NCI-H510A (cell line): ENCODE data around the gene AP3D1.
A peak's percentile ranks its signal among the peaks of the same experiment; 100 is the strongest.

Experiments
- DNase-seq: peaks from one replicate; lab custom pipeline; 2025; lab: John Stamatoyannopoulos, UW

Gene AP3D1

GRCh38 chr19:2180881-2181632, 29.7 kb upstream of the AP3D1 start:
- DNase-seq: no peak

- no peak for DNase-seq
Measured at GRCh38 chr19:2180114-2180513, 28.7 kb upstream of the AP3D1 start.

GRCh38 chr19:2179095-2179494, 27.7 kb upstream of the AP3D1 start:
- DNase-seq: no peak

GRCh38 chr19:2176337-2176994, 25.1 kb upstream of the AP3D1 start:
- no peak for DNase-seq

GRCh38 chr19:2175742-2176141, 24.4 kb upstream of the AP3D1 start:
- no peak for DNase-seq

GRCh38 chr19:2173767-2174577, 22.6 kb upstream of the AP3D1 start:
- DNase-seq: no peak

GRCh38 chr19:2173388-2173766, 22.0 kb upstream of the AP3D1 start:
- no peak for DNase-seq

GRCh38 chr19:2171349-2172145, 20.2 kb upstream of the AP3D1 start:
- DNase-seq: no peak

GRCh38 chr19:2170987-2171348, 19.6 kb upstream of the AP3D1 start:
- DNase-seq: no peak

GRCh38 chr19:2170219-2170618, 18.9 kb upstream of the AP3D1 start:
- no peak for DNase-seq

GRCh38 chr19:2168619-2169424, 17.5 kb upstream of the AP3D1 start:
- no peak for DNase-seq

GRCh38 chr19:2167896-2168618, 16.7 kb upstream of the AP3D1 start:
- no peak for DNase-seq

- DNase-seq: peak; percentile 28
Measured at GRCh38 chr19:2166741-2167738, 15.7 kb upstream of the AP3D1 start.

- DNase-seq: no peak
Measured at GRCh38 chr19:2164020-2164998, 12.9 kb upstream of the AP3D1 start.

- DNase-seq: no peak
Measured at GRCh38 chr19:2160379-2160778, 9.0 kb upstream of the AP3D1 start.

- DNase-seq: no peak
Measured at GRCh38 chr19:2157452-2157851, 6.1 kb upstream of the AP3D1 start.

- DNase-seq: no peak
Measured at GRCh38 chr19:2154587-2155075, 3.3 kb upstream of the AP3D1 start.

- no peak for DNase-seq
Measured at GRCh38 chr19:2150794-2151338, 500 bp downstream of the AP3D1 start.
